Muscle of arm (tissue), 12 donors: ENCODE data around the gene ZNF146. TPM values are rescaled to one million over a fixed set of nuclear protein-coding genes. Genes with fewer than 3 reads are reported as not detected.
A peak's percentile ranks its signal among the peaks of the same experiment; 100 is the strongest.
"Not testable (repeated sequence)": the region's sequence is repeated elsewhere in the genome, so short reads cannot be mapped to it uniquely, and the experiment has no call there.

Experiments
- DNase-seq: peaks from one replicate; pipeline ENCODE4 v3.0.0-alpha.2; 2013
- polyA plus RNA-seq, 12 donors: library from polyadenylated mRNA; unstranded; fragments of 120-200 nt; gene quantifications; one replicate each; pipeline ENCODE4 v1.2.1, GENCODE V29; 2013; ENCODE audit not compliant: insufficient read length in 12 of 12

ZNF146 gene
- polyA plus RNA-seq, 12 donors, result 52.2 to 87.8 (median 74.5) TPM; not detected in 1

GRCh38 chr19:36221474-36221873 is 6.6 kb downstream of the ZNF146 start:
- no peak for DNase-seq

- no peak for DNase-seq
Measured at GRCh38 chr19:36222503-36222902, 7.6 kb downstream of the ZNF146 start.

GRCh38 chr19:36225219-36225892 is 10.4 kb downstream of the ZNF146 start:
- DNase-seq, result no peak

- not testable (repeated sequence) for DNase-seq
Measured at GRCh38 chr19:36233626-36234025, 18.7 kb downstream of the ZNF146 start.

- no peak for DNase-seq
Measured at GRCh38 chr19:36236304-36236945, 21.5 kb downstream of the ZNF146 start.

- DNase-seq, result no peak
Measured at GRCh38 chr19:36236946-36237310, 22.0 kb downstream of the ZNF146 start.

GRCh38 chr19:36244066-36244465 is 29.2 kb downstream of the ZNF146 start:
- no peak for DNase-seq

GRCh38 chr19:36245210-36246005 is 30.5 kb downstream of the ZNF146 start:
- DNase-seq, result peak; percentile 28

- no peak for DNase-seq
Measured at GRCh38 chr19:36246006-36246481, 31.1 kb downstream of the ZNF146 start.

GRCh38 chr19:36252047-36252446 is 37.1 kb downstream of the ZNF146 start:
- no peak for DNase-seq

- DNase-seq, result no peak
Measured at GRCh38 chr19:36254848-36255247, 39.9 kb downstream of the ZNF146 start.

- no peak for DNase-seq
Measured at GRCh38 chr19:36255316-36255715, 40.4 kb downstream of the ZNF146 start.

GRCh38 chr19:36256064-36256463 is 41.2 kb downstream of the ZNF146 start:
- DNase-seq, result no peak

- DNase-seq, result no peak
Measured at GRCh38 chr19:36256853-36257519, 42.1 kb downstream of the ZNF146 start.

- peak; percentile 11 for DNase-seq
Measured at GRCh38 chr19:36257520-36257876, 42.6 kb downstream of the ZNF146 start.

GRCh38 chr19:36258028-36258875 is 43.3 kb downstream of the ZNF146 start:
- DNase-seq, result no peak

GRCh38 chr19:36259211-36259610 is 44.3 kb downstream of the ZNF146 start:
- no peak for DNase-seq

GRCh38 chr19:36265064-36265463 is 50.2 kb downstream of the ZNF146 start:
- no peak for DNase-seq

- DNase-seq, result no peak
Measured at GRCh38 chr19:36265856-36266374, 51.0 kb downstream of the ZNF146 start.

GRCh38 chr19:36266375-36266961 is 51.6 kb downstream of the ZNF146 start:
- DNase-seq, result no peak
